Measurements from ENCODE around the gene MICAL2. TPM values are rescaled to one million over a fixed set of nuclear protein-coding genes. Genes with fewer than 3 reads are reported as not detected.

The MICAL2 gene
- total RNA-seq, 2 donors from 2014 or later = 19.9 to 39.6 TPM

DNA sequence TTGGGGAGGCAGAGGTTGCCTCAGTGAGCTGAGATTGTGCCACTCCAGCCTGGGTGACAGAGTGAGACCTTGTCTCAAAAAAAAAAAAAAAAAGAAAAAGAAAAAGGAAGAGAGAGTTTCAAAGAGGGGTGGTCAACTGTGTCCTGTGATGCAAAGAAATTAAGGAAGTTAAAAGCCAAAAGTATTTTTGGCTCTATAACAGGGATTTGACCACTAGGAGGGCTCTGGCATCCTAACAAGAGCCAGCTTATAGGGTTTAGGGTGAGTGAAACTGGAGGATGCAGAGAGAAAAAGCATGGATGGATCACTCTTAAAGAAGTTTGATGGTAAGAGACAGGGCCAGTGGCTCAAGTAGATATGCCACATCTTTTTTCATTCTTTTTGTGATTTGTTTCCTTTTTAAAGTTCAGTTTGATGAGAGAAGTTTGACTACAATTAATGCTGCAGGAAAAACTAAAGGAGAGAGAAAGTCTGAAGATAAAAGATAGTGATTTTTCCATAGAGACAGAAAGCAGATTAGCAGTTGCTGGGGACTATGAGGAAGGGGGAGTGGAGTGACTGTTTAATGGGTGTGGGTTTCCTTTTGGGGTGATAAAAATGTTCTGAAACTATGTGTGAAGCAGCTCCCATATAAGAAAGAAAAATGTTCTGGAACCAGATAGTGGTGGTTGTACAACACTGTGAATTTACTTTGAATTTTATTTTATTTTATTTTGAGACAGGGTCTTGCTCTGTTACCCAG is 11.1 kb upstream of the MICAL2 start:
- peak overlapping the region in 1 of 2 donors; percentile 1 for H3K27ac Mint-ChIP-seq
- no peak overlapping the region for H3K4me3 Mint-ChIP-seq
- H3K4me1 Mint-ChIP-seq (ENCODE audit: low read depth in 2 of 2) = peaks cover 18 to 31% of the 10 kb centered on the region in 2 donors
- DNase-seq (ENCODE audit: low spot score) (no peak), ATAC-seq (no peak)
- no peaks in the 10 kb centered on the region for H3K36me3 Mint-ChIP-seq
- H3K27me3 Mint-ChIP-seq = peaks cover 31 to 40% of the 10 kb centered on the region in 2 donors
- H3K9me3 Mint-ChIP-seq = no peaks in the 10 kb centered on the region

DNA sequence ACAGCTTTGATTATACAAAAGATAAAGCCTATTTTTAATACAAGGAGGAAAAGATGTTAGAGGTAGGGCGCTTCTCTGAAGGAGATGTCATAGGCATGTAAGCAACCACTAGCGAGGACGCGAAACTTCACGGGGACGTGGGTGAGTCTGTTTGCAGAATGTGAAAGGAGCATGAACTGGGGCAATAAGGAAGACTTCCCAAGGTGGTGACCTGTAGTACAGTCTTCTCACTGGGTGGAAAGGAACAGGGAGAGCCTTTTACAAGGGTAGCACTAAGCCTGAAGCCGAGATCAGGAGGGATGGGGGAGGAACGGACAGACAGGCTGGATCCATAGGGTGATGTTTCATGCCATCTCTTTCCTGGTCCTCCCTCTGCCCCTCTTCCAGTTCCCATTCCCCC is 10.0 kb upstream of the MICAL2 start:
- DNase-seq (ENCODE audit: low spot score) (no peak), ATAC-seq (no peak)
- Mint-ChIP-seq H3K4me1 (ENCODE audit: low read depth in 2 of 2) (peaks cover 18 to 35% of the 10 kb centered on the region in 2 donors), H3K36me3 (no peaks in the 10 kb centered on the region), H3K27me3 (peaks cover 30 to 40% of the 10 kb centered on the region in 2 donors), H3K27ac (no peak overlapping the region), H3K4me3 (no peak overlapping the region), H3K9me3 (no peaks in the 10 kb centered on the region)

DNA sequence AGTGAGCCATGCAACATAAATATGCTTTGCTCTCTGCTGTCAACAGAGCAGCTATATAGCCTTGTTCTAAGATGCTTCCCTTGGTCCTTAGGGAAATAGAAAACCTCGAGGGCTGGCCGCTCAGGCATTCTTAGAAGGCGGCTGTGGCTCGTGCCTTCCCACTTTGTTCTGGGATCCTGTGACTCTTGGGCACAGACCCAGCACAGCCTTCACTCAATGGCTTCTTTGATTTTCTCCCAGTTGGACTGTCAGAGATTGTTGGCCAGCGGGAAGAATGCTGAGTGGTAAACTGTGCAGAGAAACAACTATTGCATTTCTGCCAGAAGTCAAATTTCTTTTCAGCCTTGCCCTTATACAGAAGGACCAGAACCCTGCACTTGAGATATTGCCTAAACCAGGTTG is 9.5 kb upstream of the MICAL2 start:
- DNase-seq (ENCODE audit: low spot score) (no peak), ATAC-seq (no peak)
- Mint-ChIP-seq H3K27me3 (peaks cover 26 to 37% of the 10 kb centered on the region in 2 donors), H3K4me1 (ENCODE audit: low read depth in 2 of 2) (peaks cover 18 to 37% of the 10 kb centered on the region in 2 donors), H3K27ac (no peak overlapping the region), H3K9me3 (no peaks in the 10 kb centered on the region), H3K4me3 (no peak overlapping the region), H3K36me3 (no peaks in the 10 kb centered on the region)

- DNase-seq (ENCODE audit: low spot score) (no peak), ATAC-seq (peak; percentile 70 to 71)
- Mint-ChIP-seq H3K9me3 (no peaks in the 10 kb centered on the region), H3K4me1 (ENCODE audit: low read depth in 2 of 2) (peaks cover 18 to 42% of the 10 kb centered on the region in 2 donors), H3K36me3 (no peaks in the 10 kb centered on the region), H3K4me3 (no peak overlapping the region), H3K27ac (no peak overlapping the region), H3K27me3 (peaks cover 23 to 36% of the 10 kb centered on the region in 2 donors)
These were observed 9.1 kb upstream of the MICAL2 start for GRCh38 chr11:12101318-12101717.

GRCh38 chr11:12102588-12103410 is 7.6 kb upstream of the MICAL2 start:
- Mint-ChIP-seq H3K27me3 (peaks cover 23 to 31% of the 10 kb centered on the region in 2 donors), H3K27ac (no peak overlapping the region), H3K9me3 (no peaks in the 10 kb centered on the region), H3K4me3 (no peak overlapping the region), H3K4me1 (ENCODE audit: low read depth in 2 of 2) (peaks cover 18 to 42% of the 10 kb centered on the region in 2 donors), H3K36me3 (no peaks in the 10 kb centered on the region)
- no peak for ATAC-seq
- no peak for DNase-seq (ENCODE audit: low spot score)

DNA sequence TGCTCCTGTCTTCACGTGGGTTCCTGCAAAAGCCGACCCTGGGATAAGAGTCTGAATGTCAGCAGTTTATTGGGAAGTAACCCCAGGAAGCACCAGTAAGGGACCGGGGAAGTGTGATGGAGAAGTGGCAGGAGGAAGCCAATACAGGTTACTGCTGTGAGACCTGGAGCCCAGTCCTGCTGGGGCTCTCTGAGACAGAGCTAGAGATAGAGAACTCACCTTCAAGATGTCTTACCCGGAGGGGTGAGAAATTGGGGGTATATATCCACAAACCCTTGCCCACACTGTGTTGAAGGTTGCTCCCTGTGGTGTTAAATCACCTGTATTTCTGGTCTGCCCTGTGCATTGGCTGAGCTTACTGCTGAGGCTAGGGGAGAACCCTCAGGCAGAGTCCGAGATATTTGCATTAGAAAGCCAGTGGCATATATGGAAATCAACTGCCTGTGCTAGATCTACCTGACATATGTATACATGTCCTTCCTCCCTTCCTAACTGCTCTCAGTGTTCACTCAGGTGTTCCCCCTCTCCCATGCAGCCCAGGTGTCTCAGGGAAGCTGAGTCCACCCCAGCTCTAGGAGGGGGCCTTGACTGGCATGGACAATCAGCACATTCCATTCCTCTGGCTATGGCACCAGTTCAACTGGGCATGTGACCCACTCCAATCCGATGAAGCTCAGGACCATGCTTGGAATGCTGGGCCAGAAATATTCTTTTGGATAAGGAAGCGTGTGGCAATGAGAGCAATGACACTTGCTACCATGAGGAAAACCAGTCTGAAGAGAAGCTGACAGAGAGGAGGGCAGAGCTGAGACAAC is 6.8 kb upstream of the MICAL2 start:
- ATAC-seq (no peak), DNase-seq (ENCODE audit: low spot score) (no peak)
- no peaks in the 10 kb centered on the region for H3K36me3 Mint-ChIP-seq
- peaks cover 15 to 38% of the 10 kb centered on the region in 2 donors for H3K4me1 Mint-ChIP-seq (ENCODE audit: low read depth in 2 of 2)
- H3K9me3 Mint-ChIP-seq = no peaks in the 10 kb centered on the region
- H3K4me3 Mint-ChIP-seq = no peak overlapping the region
- H3K27me3 Mint-ChIP-seq = peaks cover 16 to 25% of the 10 kb centered on the region in 2 donors
- H3K27ac Mint-ChIP-seq = no peak overlapping the region

- Mint-ChIP-seq H3K36me3 (no peaks in the 10 kb centered on the region), H3K27me3 (peaks cover 8 to 12% of the 10 kb centered on the region in 2 donors), H3K27ac (no peak overlapping the region), H3K9me3 (no peaks in the 10 kb centered on the region), H3K4me1 (ENCODE audit: low read depth in 2 of 2) (peaks cover 17 to 37% of the 10 kb centered on the region in 2 donors), H3K4me3 (no peak overlapping the region)
- no peak for DNase-seq (ENCODE audit: low spot score)
- ATAC-seq = no peak
These were observed 4.9 kb upstream of the MICAL2 start for GRCh38 chr11:12105471-12105870.

DNA sequence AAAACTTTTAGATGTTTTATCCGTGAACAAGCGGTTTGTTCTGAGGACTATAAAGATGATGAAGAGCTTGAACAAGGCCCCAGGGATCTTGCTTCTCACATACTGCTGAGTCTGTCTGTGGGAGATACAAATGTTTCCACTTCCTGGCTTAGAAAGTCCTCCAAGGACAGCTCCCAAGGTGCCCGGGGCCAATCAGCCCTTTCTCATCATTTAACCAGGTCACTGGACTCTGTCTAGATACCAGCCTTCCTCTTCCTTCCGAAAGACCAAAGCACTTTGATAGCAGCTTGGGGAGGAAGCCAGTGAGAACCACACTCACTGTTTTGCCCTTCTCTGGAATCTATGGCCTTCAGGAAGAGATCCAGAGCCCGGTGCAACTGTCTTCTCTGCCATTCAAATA is 4.3 kb upstream of the MICAL2 start:
- H3K36me3 Mint-ChIP-seq = no peaks in the 10 kb centered on the region
- peaks cover 17 to 34% of the 10 kb centered on the region in 2 donors for H3K4me1 Mint-ChIP-seq (ENCODE audit: low read depth in 2 of 2)
- no peak for DNase-seq (ENCODE audit: low spot score)
- H3K9me3 Mint-ChIP-seq = no peaks in the 10 kb centered on the region
- peaks cover 7 to 12% of the 10 kb centered on the region in 2 donors for H3K27me3 Mint-ChIP-seq
- no peak for ATAC-seq
- H3K4me3 Mint-ChIP-seq = no peak overlapping the region
- no peak overlapping the region for H3K27ac Mint-ChIP-seq

DNA sequence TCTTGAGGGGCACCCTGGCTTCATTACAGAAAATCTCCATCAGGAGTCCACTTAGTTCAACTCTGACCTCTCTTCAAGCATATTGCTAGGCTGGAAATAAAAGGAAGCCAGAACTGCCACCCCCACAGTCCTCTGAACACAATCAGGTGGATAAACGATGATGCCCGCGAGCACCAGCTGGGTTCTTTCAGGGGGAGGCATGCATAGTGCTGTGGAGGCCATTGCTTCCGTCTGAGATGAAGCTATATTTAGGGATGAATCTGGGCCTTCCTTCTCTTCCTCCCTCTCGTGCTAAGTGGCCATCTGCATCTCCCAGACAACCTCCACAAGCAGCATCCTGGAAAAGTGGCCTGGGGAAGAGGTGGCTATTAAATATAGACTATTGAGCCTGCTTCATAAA is 3.9 kb upstream of the MICAL2 start:
- no peak for ATAC-seq
- H3K27ac Mint-ChIP-seq = no peak overlapping the region
- no peaks in the 10 kb centered on the region for H3K36me3 Mint-ChIP-seq
- H3K4me3 Mint-ChIP-seq = no peak overlapping the region
- peaks cover 4 to 9% of the 10 kb centered on the region in 2 donors for H3K27me3 Mint-ChIP-seq
- peaks cover 13 to 32% of the 10 kb centered on the region in 2 donors for H3K4me1 Mint-ChIP-seq (ENCODE audit: low read depth in 2 of 2)
- no peak for DNase-seq (ENCODE audit: low spot score)
- H3K9me3 Mint-ChIP-seq = no peaks in the 10 kb centered on the region

GRCh38 chr11:12108875-12109453 is 1.4 kb upstream of the MICAL2 start:
- H3K36me3 Mint-ChIP-seq = no peaks in the 10 kb centered on the region
- H3K27ac Mint-ChIP-seq = peak overlapping the region in 1 of 2 donors; percentile 49
- no peaks in the 10 kb centered on the region for H3K9me3 Mint-ChIP-seq
- DNase-seq (ENCODE audit: low spot score) = no peak
- H3K4me1 Mint-ChIP-seq (ENCODE audit: low read depth in 2 of 2) = peaks cover 22 to 30% of the 10 kb centered on the region in 2 donors
- ATAC-seq = no peak
- peak overlapping the region; percentile 82 for H3K4me3 Mint-ChIP-seq
- no peaks in the 10 kb centered on the region for H3K27me3 Mint-ChIP-seq

- ATAC-seq = no peak
These were observed 696 bp upstream of the MICAL2 start for GRCh38 chr11:12109591-12110196.

GRCh38 chr11:12110714-12111548 is 541 bp downstream of the MICAL2 start:
- Mint-ChIP-seq H3K4me1 (ENCODE audit: low read depth in 2 of 2) (peaks cover 22 to 23% of the 10 kb centered on the region in 2 donors), H3K9me3 (no peaks in the 10 kb centered on the region), H3K27me3 (no peaks in the 10 kb centered on the region), H3K27ac (no peak overlapping the region), H3K4me3 (peak overlapping the region; percentile 76), H3K36me3 (no peaks in the 10 kb centered on the region)
- peak; percentile 54 for DNase-seq (ENCODE audit: low spot score)
- ATAC-seq = peak in 1 of 2 donors; percentile 56

More at GRCh38 chr11:12109591-12110196, 696 bp upstream of the MICAL2 start:
- Mint-ChIP-seq H3K4me1 (ENCODE audit: low read depth in 2 of 2) (peaks cover 22 to 30% of the 10 kb centered on the region in 2 donors), H3K4me3 (peak overlapping the region; percentile 82), H3K9me3 (no peaks in the 10 kb centered on the region), H3K27me3 (no peaks in the 10 kb centered on the region), H3K36me3 (no peaks in the 10 kb centered on the region), H3K27ac (peak overlapping the region in 1 of 2 donors; percentile 49)
- no peak for DNase-seq (ENCODE audit: low spot score)

Measured in natural killer cell treated with Interleukin-12 subunit alpha and Interleukin-12 subunit beta and Interleukin-15 and Interleukin-18, amount 100 ng/mL, for 72 hours (primary cell).